ENCODE data around the gene HSDL1. TPM values are rescaled to one million over a fixed set of nuclear protein-coding genes. Genes with fewer than 3 reads are reported as not detected.

The HSDL1 gene
- total RNA-seq, 1 donor from 2014 or later, result 141 TPM

Other genes starting within 250 kb of the HSDL1 start
- gene MLYCD, start 246.1 kb downstream of the HSDL1 start, total RNA-seq, result 2.5 TPM
- gene OSGIN1, start 191.9 kb downstream of the HSDL1 start, total RNA-seq, result 0.25 TPM
- gene NECAB2, start 176.9 kb downstream of the HSDL1 start, total RNA-seq, result 3.0 TPM
- gene SLC38A8, start 102.4 kb downstream of the HSDL1 start, total RNA-seq, result not detected
- gene MBTPS1, start 28.2 kb downstream of the HSDL1 start, total RNA-seq, result 54.1 TPM
- gene DNAAF1, start 131 bp upstream of the HSDL1 start, total RNA-seq, result 0.25 TPM
- 17.5 TPM for gene TAF1C, start 41.9 kb upstream of the HSDL1 start, total RNA-seq
- not detected for gene ADAD2, start 46.0 kb upstream of the HSDL1 start, total RNA-seq
- not detected for gene KCNG4, start 94.8 kb upstream of the HSDL1 start, total RNA-seq
- gene WFDC1, start 149.7 kb upstream of the HSDL1 start, total RNA-seq, result 0.49 TPM
- gene ATP2C2, start 223.4 kb upstream of the HSDL1 start, total RNA-seq, result 6.9 TPM

All from temporal lobe (tissue), 1 donor.